ENCODE results near the gene TUBB2B. TPM values are rescaled to one million over a fixed set of nuclear protein-coding genes. Genes with fewer than 3 reads are reported as not detected.
"Not testable (repeated sequence)": the region's sequence is repeated elsewhere in the genome, so short reads cannot be mapped to it uniquely, and the experiment has no call there.

The TUBB2B gene
- total RNA-seq, 1 donor: 5.2 TPM

- no peak for DNase-seq (ENCODE audit: low read depth)
- TF ChIP-seq, protein P1, sequence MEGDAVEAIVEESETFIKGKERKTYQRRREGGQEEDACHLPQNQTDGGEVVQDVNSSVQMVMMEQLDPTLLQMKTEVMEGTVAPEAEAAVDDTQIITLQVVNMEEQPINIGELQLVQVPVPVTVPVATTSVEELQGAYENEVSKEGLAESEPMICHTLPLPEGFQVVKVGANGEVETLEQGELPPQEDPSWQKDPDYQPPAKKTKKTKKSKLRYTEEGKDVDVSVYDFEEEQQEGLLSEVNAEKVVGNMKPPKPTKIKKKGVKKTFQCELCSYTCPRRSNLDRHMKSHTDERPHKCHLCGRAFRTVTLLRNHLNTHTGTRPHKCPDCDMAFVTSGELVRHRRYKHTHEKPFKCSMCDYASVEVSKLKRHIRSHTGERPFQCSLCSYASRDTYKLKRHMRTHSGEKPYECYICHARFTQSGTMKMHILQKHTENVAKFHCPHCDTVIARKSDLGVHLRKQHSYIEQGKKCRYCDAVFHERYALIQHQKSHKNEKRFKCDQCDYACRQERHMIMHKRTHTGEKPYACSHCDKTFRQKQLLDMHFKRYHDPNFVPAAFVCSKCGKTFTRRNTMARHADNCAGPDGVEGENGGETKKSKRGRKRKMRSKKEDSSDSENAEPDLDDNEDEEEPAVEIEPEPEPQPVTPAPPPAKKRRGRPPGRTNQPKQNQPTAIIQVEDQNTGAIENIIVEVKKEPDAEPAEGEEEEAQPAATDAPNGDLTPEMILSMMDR (IDR thresholded peaks at IDR 0.05; ENCODE audit: insufficient read depth, low read depth, low read length): no peak
- H3K4me3 ChIP-seq (ENCODE audit: low read depth, low read length): no peak overlapping the region
Measured at GRCh38 chr6:3204921-3205320, 22.5 kb downstream of the TUBB2B start.

GRCh38 chr6:3202999-3203696 lies 24.3 kb downstream of the TUBB2B start:
- DNase-seq (ENCODE audit: low read depth): peak; percentile 96
- TF ChIP-seq, protein P1 (IDR thresholded peaks at IDR 0.05; ENCODE audit: insufficient read depth, low read depth, low read length): no peak
- H3K4me3 ChIP-seq (ENCODE audit: low read depth, low read length): no peak overlapping the region

DNA sequence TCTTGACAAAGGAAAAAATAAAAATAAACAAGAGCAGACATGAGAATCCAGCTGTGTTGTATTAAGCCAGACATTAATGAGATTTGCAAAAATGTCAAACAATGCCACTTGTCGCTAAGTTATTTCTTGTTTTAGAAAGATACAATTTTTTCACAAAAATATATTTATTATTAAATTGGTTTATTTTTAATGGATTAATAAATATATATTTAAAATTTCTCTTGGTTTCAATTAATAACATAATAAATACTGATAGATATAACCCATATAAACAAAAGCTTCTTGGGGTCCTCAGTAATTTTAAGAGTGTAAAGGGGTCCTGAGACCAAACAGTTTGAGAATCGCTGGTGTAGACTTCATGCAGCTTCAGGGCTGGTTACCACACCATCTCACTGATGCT lies 26.1 kb downstream of the TUBB2B start:
- TF ChIP-seq, protein P1 (IDR thresholded peaks at IDR 0.05; ENCODE audit: insufficient read depth, low read depth, low read length): no peak
- no peak overlapping the region for H3K4me3 ChIP-seq (ENCODE audit: low read depth, low read length)
- DNase-seq (ENCODE audit: low read depth): no peak

DNA sequence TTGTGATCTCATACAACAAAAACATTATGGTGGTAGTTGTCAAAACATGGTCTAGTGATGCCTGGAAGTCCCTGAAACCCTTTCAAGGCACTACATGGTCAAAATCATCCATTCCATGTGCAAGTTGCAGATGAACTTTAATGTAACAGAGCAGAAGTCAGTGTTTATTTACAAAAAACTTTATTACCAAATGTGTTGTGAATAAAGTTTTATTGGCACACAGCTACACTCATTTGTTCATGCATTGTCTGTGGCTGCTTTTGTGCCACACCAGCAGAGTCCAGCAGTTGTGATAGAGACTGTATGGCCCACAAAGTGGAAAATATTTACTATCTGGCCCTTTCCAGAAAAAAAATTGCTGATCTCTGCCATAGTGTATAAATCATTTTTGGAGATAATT lies 26.8 kb downstream of the TUBB2B start:
- no peak overlapping the region for H3K4me3 ChIP-seq (ENCODE audit: low read depth, low read length)
- TF ChIP-seq, protein P1 (IDR thresholded peaks at IDR 0.05; ENCODE audit: insufficient read depth, low read depth, low read length): no peak
- DNase-seq (ENCODE audit: low read depth): no peak

GRCh38 chr6:3199382-3199781 lies 28.1 kb downstream of the TUBB2B start:
- DNase-seq (ENCODE audit: low read depth): no peak
- TF ChIP-seq, protein P1 (IDR thresholded peaks at IDR 0.05; ENCODE audit: insufficient read depth, low read depth, low read length): no peak
- H3K4me3 ChIP-seq (ENCODE audit: low read depth, low read length): no peak overlapping the region

DNA sequence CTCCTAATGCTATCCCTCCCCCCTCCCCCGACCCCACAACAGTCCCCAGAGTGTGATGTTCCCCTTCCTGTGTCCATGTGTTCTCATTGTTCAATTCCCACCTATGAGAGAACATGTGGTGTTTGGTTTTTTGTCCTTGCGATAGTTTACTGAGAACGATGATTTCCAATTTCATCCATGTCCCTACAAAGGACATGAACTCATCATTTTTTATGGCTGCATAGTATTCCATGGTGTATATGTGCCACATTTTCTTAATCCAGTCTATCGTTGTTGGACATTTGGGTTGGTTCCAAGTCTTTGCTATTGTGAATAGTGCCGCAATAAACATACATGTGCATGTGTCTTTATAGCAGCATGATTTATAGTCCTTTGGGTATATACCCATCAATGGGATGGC lies 29.7 kb downstream of the TUBB2B start:
- DNase-seq (ENCODE audit: low read depth): not testable (repeated sequence)

DNA sequence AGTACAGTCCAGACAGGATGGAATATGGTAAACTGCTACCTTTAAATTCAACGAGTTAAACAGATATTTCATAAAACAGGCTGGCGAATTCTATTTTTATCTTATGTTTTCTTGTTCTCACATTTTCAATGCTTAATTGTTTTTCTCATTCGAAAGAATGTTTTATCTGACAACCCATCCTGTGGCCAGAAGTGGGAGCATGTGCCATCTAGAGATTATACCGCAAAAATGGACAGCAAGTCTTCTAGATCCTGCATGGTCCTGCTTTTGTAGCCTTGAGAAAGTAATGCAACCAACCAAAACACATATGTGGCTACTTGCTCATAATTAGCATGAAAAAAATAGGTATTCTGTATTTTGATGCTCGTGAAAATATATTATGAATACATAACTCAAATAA lies 30.7 kb downstream of the TUBB2B start:
- TF ChIP-seq, protein P1 (IDR thresholded peaks at IDR 0.05; ENCODE audit: insufficient read depth, low read depth, low read length): no peak
- no peak for DNase-seq (ENCODE audit: low read depth)
- no peak overlapping the region for H3K4me3 ChIP-seq (ENCODE audit: low read depth, low read length)

More for the DNA sequence above, 29.7 kb downstream of the TUBB2B start:
- H3K4me3 ChIP-seq (ENCODE audit: low read depth, low read length): not testable (repeated sequence)
